T-helper 1 cell treated with Interleukin-12 subunit alpha and Interleukin-12 subunit beta and Interleukin-4 antibody, amounts not matched to agents 30 μg/mL and 1 μg/mL, for 36 hours (primary cell): Measurements from ENCODE around the gene PTGFRN.
"Not testable (repeated sequence)": the region's sequence is repeated elsewhere in the genome, so short reads cannot be mapped to it uniquely, and the experiment has no call there.

Experiments
- H3K27ac Mint-ChIP-seq: one replicate; pipeline ENCODE4 v1.8.0; 2021; ENCODE audit warnings: mild to moderate bottlenecking, mixed read lengths
- H3K27me3 Mint-ChIP-seq: one replicate; pipeline ENCODE4 v1.8.0; 2021; ENCODE audit warnings: low read depth, mixed read lengths
- H3K36me3 Mint-ChIP-seq: one replicate; pipeline ENCODE4 v1.8.0; 2021; ENCODE audit warnings: low read depth, mixed read lengths
- H3K4me1 Mint-ChIP-seq: one replicate; pipeline ENCODE4 v1.8.0; 2021; ENCODE audit warnings: low read depth, mixed read lengths
- H3K4me3 Mint-ChIP-seq: one replicate; pipeline ENCODE4 v1.8.0; 2021; ENCODE audit warnings: mild to moderate bottlenecking, moderate library complexity, mixed read lengths
- H3K9me3 Mint-ChIP-seq: one replicate; pipeline ENCODE4 v1.8.0; 2021; ENCODE audit warnings: mixed read lengths

PTGFRN gene

GRCh38 chr1:116909512-116910378 is at the start of gene PTGFRN:
PTGFRN (plus strand) TSS chr1:116909916; CDS start chr1:116910204, 288 bp downstream.
- Mint-ChIP-seq H3K4me3 (peak within 1 kb of the TSS; percentile 84), H3K4me1 (peaks cover 1% of the 10 kb centered on the region), H3K36me3 (no peaks in the 10 kb centered on the region), H3K9me3 (no peaks in the 10 kb centered on the region), H3K27me3 (peaks cover 7% of the 10 kb centered on the region), H3K27ac (peak within 1 kb of the TSS; percentile 75)

DNA sequence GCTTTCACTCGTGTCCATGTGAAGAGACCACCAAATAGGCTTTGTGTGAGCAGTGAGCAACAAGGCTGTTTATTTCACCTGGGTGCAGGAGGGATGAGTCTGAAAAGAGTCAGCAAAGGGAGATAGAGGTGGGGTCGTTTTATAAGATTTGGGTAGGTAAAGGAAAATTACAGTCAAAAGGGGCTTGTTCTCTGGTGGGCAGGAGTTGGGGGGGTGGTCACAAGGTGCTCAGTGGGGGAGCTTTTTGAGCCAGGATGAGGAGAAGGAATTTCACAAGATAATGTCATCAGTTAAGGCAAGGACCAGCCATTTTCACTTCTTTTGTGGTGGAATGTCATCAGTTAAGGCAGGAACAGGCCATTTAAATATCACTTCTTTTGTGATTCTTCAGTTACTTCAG is 49.5 kb upstream of the PTGFRN start:
- not testable (repeated sequence) for H3K4me1 Mint-ChIP-seq, H3K36me3 Mint-ChIP-seq, H3K27me3 Mint-ChIP-seq, H3K9me3 Mint-ChIP-seq, H3K4me3 Mint-ChIP-seq, H3K27ac Mint-ChIP-seq

GRCh38 chr1:116861137-116861536 is 48.6 kb upstream of the PTGFRN start:
- no peaks in the 10 kb centered on the region for H3K9me3 Mint-ChIP-seq
- H3K4me3 Mint-ChIP-seq = no peak overlapping the region
- H3K27me3 Mint-ChIP-seq = no peaks in the 10 kb centered on the region
- no peaks in the 10 kb centered on the region for H3K4me1 Mint-ChIP-seq
- H3K36me3 Mint-ChIP-seq = no peaks in the 10 kb centered on the region
- H3K27ac Mint-ChIP-seq = no peak overlapping the region

GRCh38 chr1:116863031-116863430 is 46.7 kb upstream of the PTGFRN start:
- not testable (repeated sequence) for H3K4me1 Mint-ChIP-seq

GRCh38 chr1:116866478-116866877 is 43.2 kb upstream of the PTGFRN start:
- not testable (repeated sequence) for H3K36me3 Mint-ChIP-seq, H3K27me3 Mint-ChIP-seq, H3K4me3 Mint-ChIP-seq, H3K4me1 Mint-ChIP-seq, H3K9me3 Mint-ChIP-seq, H3K27ac Mint-ChIP-seq

More at GRCh38 chr1:116863031-116863430, 46.7 kb upstream of the PTGFRN start:
- H3K4me3 Mint-ChIP-seq, H3K9me3 Mint-ChIP-seq, H3K36me3 Mint-ChIP-seq, H3K27me3 Mint-ChIP-seq, H3K27ac Mint-ChIP-seq: not testable (repeated sequence)

GRCh38 chr1:116868385-116868784 is 41.3 kb upstream of the PTGFRN start:
- H3K4me1 Mint-ChIP-seq = peaks cover 1% of the 10 kb centered on the region
- peaks cover 7% of the 10 kb centered on the region for H3K36me3 Mint-ChIP-seq
- H3K27me3 Mint-ChIP-seq = no peaks in the 10 kb centered on the region
- peaks cover 9% of the 10 kb centered on the region for H3K9me3 Mint-ChIP-seq
- H3K4me3 Mint-ChIP-seq = no peak overlapping the region
- no peak overlapping the region for H3K27ac Mint-ChIP-seq

- peaks cover 9% of the 10 kb centered on the region for H3K9me3 Mint-ChIP-seq
- H3K27me3 Mint-ChIP-seq = no peaks in the 10 kb centered on the region
- H3K27ac Mint-ChIP-seq = no peak overlapping the region
- H3K36me3 Mint-ChIP-seq = peaks cover 7% of the 10 kb centered on the region
- no peak overlapping the region for H3K4me3 Mint-ChIP-seq
- peaks cover 10% of the 10 kb centered on the region for H3K4me1 Mint-ChIP-seq
These were observed 40.1 kb upstream of the PTGFRN start for GRCh38 chr1:116869611-116870010.

GRCh38 chr1:116870300-116870699 is 39.4 kb upstream of the PTGFRN start:
- Mint-ChIP-seq H3K4me3 (no peak overlapping the region), H3K27me3 (no peaks in the 10 kb centered on the region), H3K27ac (peak overlapping the region; percentile 16), H3K9me3 (peaks cover 9% of the 10 kb centered on the region), H3K36me3 (peaks cover 7% of the 10 kb centered on the region), H3K4me1 (peaks cover 15% of the 10 kb centered on the region)

DNA sequence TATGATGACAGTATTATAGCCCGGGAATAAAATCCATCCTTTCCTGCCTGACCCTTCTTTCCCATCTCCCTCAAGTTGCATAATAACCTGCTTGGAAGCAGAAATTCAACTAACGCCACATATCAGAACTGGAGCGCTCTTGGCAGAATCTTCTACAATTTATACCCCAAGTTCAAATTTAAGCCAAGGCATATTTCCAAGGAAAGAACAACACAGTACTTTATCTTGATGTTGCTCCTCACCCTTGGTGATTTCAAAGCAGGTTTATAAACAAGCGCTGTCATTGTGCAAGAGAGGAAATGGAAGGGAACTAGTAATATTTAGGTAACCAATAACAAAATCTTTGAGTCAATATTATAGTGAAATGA is 38.0 kb upstream of the PTGFRN start:
- Mint-ChIP-seq H3K4me1 (peaks cover 22% of the 10 kb centered on the region), H3K27me3 (no peaks in the 10 kb centered on the region), H3K36me3 (peaks cover 7% of the 10 kb centered on the region), H3K27ac (no peak overlapping the region), H3K4me3 (no peak overlapping the region), H3K9me3 (peaks cover 9% of the 10 kb centered on the region)

- H3K9me3 Mint-ChIP-seq = peaks cover 9% of the 10 kb centered on the region
- H3K36me3 Mint-ChIP-seq = peaks cover 7% of the 10 kb centered on the region
- no peaks in the 10 kb centered on the region for H3K27me3 Mint-ChIP-seq
- H3K4me3 Mint-ChIP-seq = no peak overlapping the region
- H3K27ac Mint-ChIP-seq = peak overlapping the region; percentile 13
- peaks cover 22% of the 10 kb centered on the region for H3K4me1 Mint-ChIP-seq
These were observed 35.9 kb upstream of the PTGFRN start for GRCh38 chr1:116873680-116874271.

DNA sequence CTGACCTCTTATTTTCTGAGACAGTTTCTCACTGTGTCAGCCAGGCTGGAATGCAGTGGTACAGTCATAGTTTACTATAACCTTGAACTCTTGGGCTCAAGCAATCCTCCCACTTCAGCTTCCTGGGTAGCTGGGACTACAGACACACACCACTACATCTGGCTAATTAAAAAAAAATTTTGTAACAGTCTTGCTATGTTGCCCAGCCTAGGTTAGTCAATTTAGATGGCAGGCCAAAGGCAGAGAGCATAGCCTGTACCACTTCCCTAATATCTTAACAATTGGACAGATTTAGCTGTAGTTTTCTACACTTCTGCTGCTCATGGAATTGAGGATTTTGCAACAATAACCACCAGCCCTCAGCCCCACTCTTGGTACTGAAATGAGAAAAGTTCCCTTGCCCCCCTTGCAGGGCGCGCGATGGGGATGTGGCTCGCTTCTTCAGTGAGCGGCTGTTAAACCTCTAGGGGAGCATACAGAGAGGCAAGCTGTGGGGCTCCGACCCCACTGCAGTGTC is 34.9 kb upstream of the PTGFRN start:
- Mint-ChIP-seq H3K27me3 (no peaks in the 10 kb centered on the region), H3K4me3 (no peak overlapping the region), H3K36me3 (peaks cover 7% of the 10 kb centered on the region), H3K4me1 (peaks cover 22% of the 10 kb centered on the region), H3K9me3 (peaks cover 9% of the 10 kb centered on the region), H3K27ac (peak overlapping the region; percentile 7)

DNA sequence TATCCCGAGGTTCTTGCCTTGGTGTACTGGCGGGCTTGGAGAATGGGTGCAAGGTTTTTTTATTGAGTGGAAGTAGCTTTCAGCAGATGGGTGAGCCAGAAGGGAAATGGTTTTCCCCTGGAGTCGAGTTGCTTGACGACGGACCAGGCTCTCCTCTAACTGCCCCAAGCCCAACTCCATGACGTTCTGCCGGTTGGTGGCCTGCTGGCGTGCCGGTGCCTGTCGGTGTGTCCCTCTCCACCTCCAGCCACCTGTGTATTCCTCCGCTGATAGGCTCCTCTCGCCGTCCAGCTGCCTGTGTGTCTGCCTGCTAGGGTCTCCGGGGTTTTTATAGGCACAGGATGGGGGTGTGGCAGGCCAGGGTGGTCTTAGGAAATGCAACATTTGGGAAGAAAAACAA is 34.3 kb upstream of the PTGFRN start:
- Mint-ChIP-seq H3K36me3 (peaks cover 7% of the 10 kb centered on the region), H3K27me3 (no peaks in the 10 kb centered on the region), H3K27ac (no peak overlapping the region), H3K4me1 (peaks cover 22% of the 10 kb centered on the region), H3K4me3 (no peak overlapping the region), H3K9me3 (peaks cover 7% of the 10 kb centered on the region)

- not testable (repeated sequence) for H3K27ac Mint-ChIP-seq, H3K36me3 Mint-ChIP-seq, H3K9me3 Mint-ChIP-seq, H3K27me3 Mint-ChIP-seq, H3K4me3 Mint-ChIP-seq
- peaks cover 25% of the 10 kb centered on the region for H3K4me1 Mint-ChIP-seq
These were observed 33.8 kb upstream of the PTGFRN start for GRCh38 chr1:116875946-116876345.

GRCh38 chr1:116877141-116877818 is 32.4 kb upstream of the PTGFRN start:
- no peak overlapping the region for H3K27ac Mint-ChIP-seq
- H3K9me3 Mint-ChIP-seq = no peaks in the 10 kb centered on the region
- no peak overlapping the region for H3K4me3 Mint-ChIP-seq
- no peaks in the 10 kb centered on the region for H3K27me3 Mint-ChIP-seq
- no peaks in the 10 kb centered on the region for H3K36me3 Mint-ChIP-seq
- peaks cover 30% of the 10 kb centered on the region for H3K4me1 Mint-ChIP-seq
